ENCODE measurements around the gene CLTC.
"Not testable (repeated sequence)": the region's sequence is repeated elsewhere in the genome, so short reads cannot be mapped to it uniquely, and the experiment has no call there.

CLTC gene

DNA sequence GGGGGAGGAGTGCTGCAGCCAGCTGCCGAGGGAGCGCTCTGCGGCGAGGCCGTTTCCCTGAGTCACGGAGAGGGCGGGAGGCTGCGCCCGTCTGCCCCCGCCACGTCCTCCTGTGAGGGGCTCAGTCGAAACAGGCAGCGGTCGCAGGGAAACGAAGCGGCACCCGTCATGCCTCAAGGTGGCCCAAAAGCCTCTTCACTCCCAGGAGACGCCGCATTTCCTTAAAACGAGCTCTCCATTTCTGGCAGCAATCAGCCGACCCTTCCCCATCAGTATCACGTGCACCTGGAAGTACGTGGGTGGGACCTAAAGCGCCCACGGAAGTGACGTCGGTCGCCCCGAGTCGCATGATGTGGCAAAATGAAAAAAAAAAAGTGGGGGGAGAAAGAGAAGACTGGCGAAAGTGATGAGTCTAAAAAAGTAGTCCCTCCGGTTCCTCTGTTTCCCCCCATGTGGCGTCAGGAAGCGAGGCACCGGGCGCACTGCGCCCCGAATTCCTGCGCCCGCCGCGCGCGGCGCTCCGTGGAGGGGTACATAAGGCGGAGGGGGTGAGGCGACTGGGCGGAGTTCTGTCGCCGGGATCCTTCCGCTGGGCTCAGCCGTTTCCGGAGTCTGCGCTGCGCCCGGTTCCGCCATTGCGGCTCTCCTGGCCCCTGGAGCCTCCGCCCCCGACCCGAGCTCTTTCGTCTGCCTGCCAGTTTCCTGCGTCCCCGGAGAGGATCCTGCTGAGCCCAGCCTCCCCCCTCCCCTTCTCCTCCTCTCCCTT lies at the start of gene CLTC:
Gene CLTC, plus strand, starts transcription at position 598 of the 766 bp plus-strand sequence. CDS start 237 bp downstream, outside the sequence.
- peak; percentile 86 for DNase-seq (ENCODE audit: low spot score)
- TF ChIP-seq CTCF (IDR thresholded peaks at IDR 0.05; ENCODE audit: borderline replicate concordance, control extremely low read depth, extremely low read depth, insufficient read depth, missing control alignments), result no peak
- in situ Hi-C loops (cut with MboI; ENCODE audit: low sequenced_read_pairs, unreplicated experiment), result no loop called here

- in situ Hi-C loops (cut with MboI; ENCODE audit: low sequenced_read_pairs, unreplicated experiment), result no loop called here
- TF ChIP-seq CTCF (IDR thresholded peaks at IDR 0.05; ENCODE audit: borderline replicate concordance, control extremely low read depth, extremely low read depth, insufficient read depth, missing control alignments), result no peak
- DNase-seq (ENCODE audit: low spot score), result peak; percentile 61
These were observed 47.3 kb upstream of the CLTC start for GRCh38 chr17:59572301-59572924.

DNA sequence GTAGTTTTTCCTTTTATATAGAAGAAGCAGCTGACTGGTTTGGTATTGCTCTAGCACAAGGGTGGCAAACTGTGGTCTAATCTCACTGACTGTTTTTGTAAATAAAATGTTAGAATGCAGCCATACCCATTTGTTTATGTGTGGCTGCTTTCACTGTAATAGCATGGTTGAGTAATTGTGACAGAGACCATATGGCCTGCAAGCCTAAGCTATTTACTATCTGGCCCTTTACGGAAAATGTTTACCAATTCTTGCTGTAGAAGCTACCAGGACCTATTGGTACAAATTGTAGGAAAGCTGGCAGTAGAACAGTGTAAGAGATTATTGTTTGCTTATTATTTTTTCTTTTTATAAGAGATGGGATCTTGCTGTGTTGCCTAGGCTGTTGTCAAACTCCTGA lies 35.5 kb upstream of the CLTC start:
- in situ Hi-C loops (cut with MboI; ENCODE audit: low sequenced_read_pairs, unreplicated experiment); DNase-seq (ENCODE audit: low spot score): not testable (repeated sequence)

GRCh38 chr17:59600169-59600568 lies 19.5 kb upstream of the CLTC start:
- TF ChIP-seq CTCF (IDR thresholded peaks at IDR 0.05; ENCODE audit: borderline replicate concordance, control extremely low read depth, extremely low read depth, insufficient read depth, missing control alignments), result no peak
- in situ Hi-C loops (cut with MboI; ENCODE audit: low sequenced_read_pairs, unreplicated experiment), result no loop called here
- no peak for DNase-seq (ENCODE audit: low spot score)

GRCh38 chr17:59601130-59601529 lies 18.6 kb upstream of the CLTC start:
- no peak for TF ChIP-seq CTCF (IDR thresholded peaks at IDR 0.05; ENCODE audit: borderline replicate concordance, control extremely low read depth, extremely low read depth, insufficient read depth, missing control alignments)
- peak; percentile 34 for DNase-seq (ENCODE audit: low spot score)

DNA sequence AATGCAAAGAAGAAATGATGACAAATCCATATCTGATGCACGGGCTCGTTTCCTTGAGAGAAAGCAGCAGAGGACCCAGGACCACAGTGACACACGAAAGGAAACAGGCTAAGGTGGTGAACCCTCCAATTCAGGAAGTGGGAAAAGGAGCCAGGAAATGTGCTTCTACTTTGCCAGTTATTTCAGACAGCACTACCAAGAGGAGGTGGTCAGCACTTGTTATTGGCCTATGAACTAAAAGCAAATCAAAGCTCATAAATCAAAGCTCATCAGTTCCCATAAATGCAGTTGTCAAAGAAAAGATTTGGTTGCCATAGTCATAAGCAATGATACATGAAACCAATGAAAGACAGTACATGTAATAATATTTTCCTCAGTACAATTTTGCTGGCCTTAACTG lies 12.6 kb upstream of the CLTC start:
- TF ChIP-seq CTCF (IDR thresholded peaks at IDR 0.05; ENCODE audit: borderline replicate concordance, control extremely low read depth, extremely low read depth, insufficient read depth, missing control alignments), result no peak
- DNase-seq (ENCODE audit: low spot score), result no peak
- in situ Hi-C loops (cut with MboI; ENCODE audit: low sequenced_read_pairs, unreplicated experiment), result no loop called here

More at GRCh38 chr17:59601130-59601529, 18.6 kb upstream of the CLTC start:
- in situ Hi-C loops (cut with MboI; ENCODE audit: low sequenced_read_pairs, unreplicated experiment), result no loop called here

GRCh38 chr17:59607817-59608403 lies 11.8 kb upstream of the CLTC start:
- in situ Hi-C loops (cut with MboI; ENCODE audit: low sequenced_read_pairs, unreplicated experiment), result no loop called here
- no peak for TF ChIP-seq CTCF (IDR thresholded peaks at IDR 0.05; ENCODE audit: borderline replicate concordance, control extremely low read depth, extremely low read depth, insufficient read depth, missing control alignments)
- DNase-seq (ENCODE audit: low spot score), result no peak
